SJSA1 (cell line): Measurements from ENCODE around the gene POT1. TPM values are rescaled to one million over a fixed set of nuclear protein-coding genes. Genes with fewer than 3 reads are reported as not detected.

Experiments used
- DNase-seq, 2 experiments: peaks; one replicate each; pipeline ENCODE4 v3.0.0-alpha.2; 2015 to 2020; ENCODE audit warnings: low spot score in 2 of 2, low read depth in 1 of 2
- H3K27ac ChIP-seq: fragments of 250-450 bp; sonication (Bioruptor Pico); 2 replicates; pipeline ENCODE4 v1.5.1; 2020; ENCODE audit warnings: mild to moderate bottlenecking, moderate library complexity
- H3K27me3 ChIP-seq: fragments of 250-450 bp; sonication (Bioruptor Pico); replicated peaks from 2 replicates; pipeline ENCODE4 v1.5.1; 2020; ENCODE audit warnings: mild to moderate bottlenecking, moderate library complexity
- H3K36me3 ChIP-seq: fragments of 250-450 bp; sonication (Bioruptor Pico); 2 replicates; pipeline ENCODE4 v1.5.1; 2020; ENCODE audit warnings: mild to moderate bottlenecking
- H3K4me1 ChIP-seq: fragments of 250-450 bp; sonication (Bioruptor Pico); replicated peaks from 2 replicates; pipeline ENCODE4 v1.6.1; 2021; ENCODE audit warnings: mild to moderate bottlenecking
- H3K4me3 ChIP-seq: fragments of 250-450 bp; sonication (Bioruptor Pico); 2 replicates; pipeline ENCODE4 v1.5.1; 2020; ENCODE audit warnings: mild to moderate bottlenecking
- H3K9me3 ChIP-seq: fragments of 250-450 bp; sonication (Bioruptor Pico); replicated peaks from 2 replicates; pipeline ENCODE4 v1.5.1; 2020; ENCODE audit warnings: mild to moderate bottlenecking
- total RNA-seq: library from RNA; depleted of rRNA; stranded (reverse); fragments of >200 nt; shearing (Covaris generic); gene quantifications from 2 replicates; pipeline ENCODE4 v1.2.3, GENCODE V29; 2014

Gene POT1
- total RNA-seq, 1 experiment from 2014 or later: 25.8 TPM

DNA sequence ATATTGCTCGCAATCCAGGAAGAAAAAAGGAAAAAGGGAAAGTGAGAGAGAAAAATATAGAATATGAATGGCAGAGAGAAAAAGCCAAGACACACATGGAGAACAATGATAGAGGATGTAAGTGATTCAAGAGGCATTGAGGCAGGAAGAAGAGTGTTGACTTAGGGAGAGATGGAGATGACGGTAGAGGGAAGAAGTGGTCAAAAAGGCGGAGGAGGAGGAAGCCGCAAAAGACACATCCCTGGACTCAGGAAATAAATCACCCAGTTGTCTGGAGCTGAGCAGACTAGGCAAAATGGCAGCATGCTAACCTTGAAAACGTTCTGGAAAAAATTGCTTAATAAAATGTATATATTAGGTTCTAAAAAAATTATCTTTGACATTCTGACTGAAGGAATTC is 146.4 kb downstream of the POT1 start:
- Histone ChIP-seq H3K4me1 (no peaks in the 10 kb centered on the region), H3K9me3 (no peaks in the 10 kb centered on the region), H3K36me3 (no peaks in the 10 kb centered on the region), H3K27me3 (no peaks in the 10 kb centered on the region), H3K4me3 (no peak overlapping the region), H3K27ac (no peak overlapping the region)
- no peak for DNase-seq

- no peak overlapping the region for H3K27ac ChIP-seq
- no peaks in the 10 kb centered on the region for H3K36me3 ChIP-seq
- no peak for DNase-seq
- H3K27me3 ChIP-seq: no peaks in the 10 kb centered on the region
- no peaks in the 10 kb centered on the region for H3K4me1 ChIP-seq
- H3K9me3 ChIP-seq: no peaks in the 10 kb centered on the region
- no peak overlapping the region for H3K4me3 ChIP-seq
These were observed 147.5 kb downstream of the POT1 start for GRCh38 chr7:124781907-124782734.

- no peak for DNase-seq
- H3K36me3 ChIP-seq: no peaks in the 10 kb centered on the region
- H3K9me3 ChIP-seq: no peaks in the 10 kb centered on the region
- no peak overlapping the region for H3K4me3 ChIP-seq
- H3K27ac ChIP-seq: no peak overlapping the region
- H3K4me1 ChIP-seq: no peaks in the 10 kb centered on the region
- H3K27me3 ChIP-seq: no peaks in the 10 kb centered on the region
These were observed 148.2 kb downstream of the POT1 start for GRCh38 chr7:124781418-124781817.

- Histone ChIP-seq H3K36me3 (no peaks in the 10 kb centered on the region), H3K4me3 (no peak overlapping the region), H3K4me1 (no peaks in the 10 kb centered on the region), H3K27ac (no peak overlapping the region), H3K27me3 (no peaks in the 10 kb centered on the region), H3K9me3 (no peaks in the 10 kb centered on the region)
- no peak for DNase-seq
These were observed 149.0 kb downstream of the POT1 start for GRCh38 chr7:124780608-124781007.

GRCh38 chr7:124780056-124780455 is 149.6 kb downstream of the POT1 start:
- no peaks in the 10 kb centered on the region for H3K9me3 ChIP-seq
- DNase-seq: no peak
- H3K36me3 ChIP-seq: no peaks in the 10 kb centered on the region
- no peaks in the 10 kb centered on the region for H3K27me3 ChIP-seq
- H3K27ac ChIP-seq: no peak overlapping the region
- H3K4me3 ChIP-seq: no peak overlapping the region
- no peaks in the 10 kb centered on the region for H3K4me1 ChIP-seq

GRCh38 chr7:124779620-124780019 is 150.0 kb downstream of the POT1 start:
- Histone ChIP-seq H3K4me1 (no peaks in the 10 kb centered on the region), H3K27me3 (no peaks in the 10 kb centered on the region), H3K4me3 (no peak overlapping the region), H3K36me3 (no peaks in the 10 kb centered on the region), H3K9me3 (no peaks in the 10 kb centered on the region), H3K27ac (no peak overlapping the region)
- DNase-seq: no peak

DNA sequence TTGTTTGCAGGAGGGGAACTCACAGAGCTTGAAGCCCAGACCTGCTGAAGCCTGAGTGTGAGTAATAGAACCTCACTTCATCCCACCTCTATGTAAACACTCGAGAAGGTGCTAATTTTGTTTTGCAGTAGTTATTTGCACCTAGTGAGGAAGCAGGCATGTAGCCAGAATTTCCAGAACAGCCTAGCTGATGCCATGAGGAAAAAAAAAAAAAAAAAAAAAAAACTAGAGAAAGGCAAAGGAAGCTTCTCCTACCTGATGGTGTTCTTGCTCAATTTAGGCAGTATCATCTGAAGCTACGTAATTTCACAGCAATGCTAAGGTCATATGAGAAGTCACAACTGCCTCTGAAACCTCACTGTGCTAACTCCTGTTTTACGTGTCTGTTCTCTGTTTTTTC is 150.4 kb downstream of the POT1 start:
- no peaks in the 10 kb centered on the region for H3K9me3 ChIP-seq

GRCh38 chr7:124777268-124777667 is 152.4 kb downstream of the POT1 start:
- H3K4me3 ChIP-seq: no peak overlapping the region
- H3K36me3 ChIP-seq: no peaks in the 10 kb centered on the region
- H3K27me3 ChIP-seq: no peaks in the 10 kb centered on the region; the same call in 1 of the 2 replicates
- H3K9me3 ChIP-seq: no peaks in the 10 kb centered on the region
- no peak overlapping the region for H3K27ac ChIP-seq
- H3K4me1 ChIP-seq: no peaks in the 10 kb centered on the region
- no peak for DNase-seq

More for the DNA sequence above, 150.4 kb downstream of the POT1 start:
- Histone ChIP-seq H3K4me3 (no peak overlapping the region), H3K27ac (no peak overlapping the region), H3K27me3 (no peaks in the 10 kb centered on the region), H3K36me3 (no peaks in the 10 kb centered on the region), H3K4me1 (no peaks in the 10 kb centered on the region)
- no peak for DNase-seq

DNA sequence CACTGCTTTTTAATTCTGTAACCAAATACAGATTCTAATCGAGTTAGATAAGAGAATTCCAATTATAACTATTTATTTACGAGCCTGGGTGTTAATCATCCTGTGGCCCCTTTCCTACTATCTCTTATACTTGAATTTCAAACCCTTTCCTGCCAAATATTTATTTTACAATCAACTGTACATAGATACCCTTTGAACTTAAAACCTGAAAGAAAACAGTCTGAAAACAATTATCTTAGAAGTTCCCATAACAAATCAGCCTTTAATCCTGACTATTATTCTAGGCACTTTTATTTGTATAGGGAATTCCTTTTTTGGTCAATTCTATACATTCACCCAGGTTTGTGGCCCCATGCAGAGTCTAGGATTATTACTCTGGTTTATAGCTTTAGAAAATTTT is 153.5 kb downstream of the POT1 start:
- Histone ChIP-seq H3K4me3 (no peak overlapping the region), H3K27ac (no peak overlapping the region), H3K27me3 (peaks cover under 1% of the 10 kb centered on the region), H3K36me3 (no peaks in the 10 kb centered on the region), H3K4me1 (no peaks in the 10 kb centered on the region), H3K9me3 (no peaks in the 10 kb centered on the region)
- DNase-seq: no peak

DNA sequence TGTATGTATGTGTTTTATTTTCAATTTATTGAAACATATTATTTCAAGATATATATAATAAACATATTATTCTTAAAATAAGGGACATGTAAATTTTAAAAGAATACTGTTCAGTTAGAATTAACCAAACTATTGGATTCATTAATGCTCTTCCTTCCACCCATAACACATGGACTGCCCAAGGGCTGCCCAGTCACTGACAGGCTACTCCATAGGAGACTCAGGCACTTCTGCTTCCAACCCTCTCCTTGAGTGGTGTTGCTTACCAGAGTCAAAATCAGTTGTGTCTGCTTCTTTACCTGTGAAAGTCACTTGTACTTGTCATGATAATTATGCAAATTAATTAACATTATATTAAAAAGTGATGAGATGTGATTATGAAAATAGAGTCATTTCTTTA is 154.2 kb downstream of the POT1 start:
- no peak overlapping the region for H3K4me3 ChIP-seq
- H3K27ac ChIP-seq: no peak overlapping the region
- H3K27me3 ChIP-seq: peaks cover 4% of the 10 kb centered on the region
- H3K9me3 ChIP-seq: no peaks in the 10 kb centered on the region
- H3K4me1 ChIP-seq: no peaks in the 10 kb centered on the region
- H3K36me3 ChIP-seq: no peaks in the 10 kb centered on the region
- DNase-seq: no peak

- Histone ChIP-seq H3K9me3 (no peaks in the 10 kb centered on the region), H3K36me3 (no peaks in the 10 kb centered on the region), H3K27me3 (peaks cover 8% of the 10 kb centered on the region), H3K4me1 (no peaks in the 10 kb centered on the region), H3K27ac (no peak overlapping the region), H3K4me3 (no peak overlapping the region)
- no peak for DNase-seq
These were observed 155.7 kb downstream of the POT1 start for GRCh38 chr7:124773938-124774337.

DNA sequence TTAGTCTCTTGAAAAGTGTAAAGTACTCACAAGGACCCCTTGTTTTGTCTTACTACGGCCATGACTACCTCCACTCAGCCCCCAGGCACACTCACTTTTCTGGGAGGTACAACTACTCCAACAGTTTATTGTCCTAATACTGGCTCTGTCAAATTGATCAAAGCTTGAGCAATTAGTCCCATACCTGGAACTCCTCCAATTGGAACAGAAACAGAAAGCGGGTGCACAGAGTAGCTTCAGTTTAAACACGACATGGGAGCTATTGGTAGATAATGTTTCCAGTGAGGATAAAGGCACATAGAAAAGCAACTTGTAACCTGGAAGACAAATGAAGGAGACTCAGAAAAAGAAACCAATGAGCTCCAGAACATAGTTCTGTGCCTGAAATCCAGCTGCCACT is 156.3 kb downstream of the POT1 start:
- Histone ChIP-seq H3K4me1 (no peaks in the 10 kb centered on the region), H3K36me3 (no peaks in the 10 kb centered on the region), H3K27me3 (peaks cover 8% of the 10 kb centered on the region), H3K27ac (no peak overlapping the region), H3K9me3 (no peaks in the 10 kb centered on the region), H3K4me3 (no peak overlapping the region)
- DNase-seq: no peak
